PC-9 (cell line): ENCODE results near the gene GSC2.

Experiments
- CTCF ChIP-seq: fragments of 200-600 bp; sonication (generic); conservative IDR thresholded peaks from 2 replicates; pipeline ENCODE4 v1.6.1; 2017; ENCODE audit warnings: mixed run types, antibody characterized with exemption, mild to moderate bottlenecking, moderate library complexity
- EZH2 ChIP-seq: fragments of 200-600 bp; sonication (generic); IDR thresholded peaks from 2 replicates; pipeline ENCODE4 v1.8.0; 2017; ENCODE audit warnings: antibody characterized with exemption, low read depth

- TF ChIP-seq CTCF (no peak), EZH2 (no peak)
These were observed 33.0 kb downstream of the GSC2 start for GRCh38 chr22:19117111-19117512.
